Endodermal cell (in vitro differentiated cells): ENCODE data around the gene TMC7. TPM values are rescaled to one million over a fixed set of nuclear protein-coding genes. Genes with fewer than 3 reads are reported as not detected.

Source experiments
- DNase-seq: peaks from one replicate; pipeline ENCODE4 v3.0.0-alpha.2; 2017
- H3K27ac ChIP-seq: 2 replicates; pipeline ENCODE4 v1.5.1; 2013; ENCODE audit warnings: mild to moderate bottlenecking, low read depth, low read length, moderate library complexity
- H3K27me3 ChIP-seq: 2 replicates; pipeline ENCODE4 v1.6.1; 2013; ENCODE audit warnings: mild to moderate bottlenecking, low read length, moderate library complexity; ENCODE audit not compliant: insufficient read depth, control insufficient read depth, poor library complexity, severe bottlenecking
- H3K36me3 ChIP-seq: 2 replicates; pipeline ENCODE4 v1.7.0; 2013; ENCODE audit warnings: mild to moderate bottlenecking, low read length, moderate library complexity; ENCODE audit not compliant: control insufficient read depth, insufficient read depth
- H3K4me1 ChIP-seq: one replicate; pipeline ENCODE4 v1.7.0; 2013; ENCODE audit warnings: low read length; ENCODE audit not compliant: control insufficient read depth, insufficient read depth
- H3K4me3 ChIP-seq: 2 replicates; pipeline ENCODE4 v1.5.1; 2013; ENCODE audit warnings: mild to moderate bottlenecking, low read length, moderate library complexity
- H3K9ac ChIP-seq: 2 replicates; pipeline ENCODE4 v1.6.1; 2013; ENCODE audit warnings: mild to moderate bottlenecking, low read length, moderate library complexity; ENCODE audit not compliant: poor library complexity, severe bottlenecking; ENCODE audit errors: extremely low read depth
- H3K9me3 ChIP-seq: 2 replicates; pipeline ENCODE4 v1.6.1; 2013; ENCODE audit warnings: mild to moderate bottlenecking, low read length, moderate library complexity; ENCODE audit not compliant: control insufficient read depth
- H3K27ac Mint-ChIP-seq: 2 replicates; pipeline ENCODE4 v1.8.0; 2020; ENCODE audit warnings: mixed read lengths
- H3K27me3 Mint-ChIP-seq: 2 replicates; pipeline ENCODE4 v1.8.0; 2021; ENCODE audit warnings: mild to moderate bottlenecking, mixed read lengths; ENCODE audit not compliant: insufficient read depth
- H3K36me3 Mint-ChIP-seq: 2 replicates; pipeline ENCODE4 v1.8.0; 2020; ENCODE audit warnings: low read depth, mixed read lengths
- H3K4me1 Mint-ChIP-seq: 2 replicates; pipeline ENCODE4 v1.8.0; 2020; ENCODE audit warnings: mixed read lengths
- H3K4me3 Mint-ChIP-seq: 2 replicates; pipeline ENCODE4 v1.8.0; 2020; ENCODE audit warnings: mild to moderate bottlenecking, moderate library complexity, mixed read lengths
- H3K9me3 Mint-ChIP-seq: 2 replicates; pipeline ENCODE4 v1.8.0; 2020; ENCODE audit warnings: mild to moderate bottlenecking, mixed read lengths
- CTCF ChIP-seq: fragments of 200-600 bp; sonication (generic); conservative IDR thresholded peaks from 2 replicates; pipeline ENCODE4 v1.5.0; 2021; ENCODE audit warnings: antibody characterized with exemption, mild to moderate bottlenecking
- WGBS, 2 experiments: methylation state at CpG; one replicate each; pipeline versions ENCODE4 v1.1.5 to v1.1.7; 2013; ENCODE audit warnings: missing lambda C conversion rate in 2 of 2, mixed read lengths in 1 of 2; ENCODE audit not compliant: insufficient coverage in 1 of 2, insufficient read length in 1 of 2; 5-methylcytosine and 5-hydroxymethylcytosine counted together
- total RNA-seq, 2 donors: library from RNA; stranded (reverse); fragmentation: NEBNext Ultra II Directional in 1 of 2; extraction: Animal tissue kit (Norgen Biotek cat#: 25700) in 1 of 2; gene quantifications; 2 replicates in 1 of 2; 3 replicates in 1 of 2; pipeline ENCODE4 v1.2.1, GENCODE V29; 2021

The TMC7 gene
- total RNA-seq, 2 donors from 2014 or later = 14.9 to 16.6 TPM

GRCh38 chr16:18999045-18999393, 15.3 kb downstream of the TMC7 start:
- H3K4me3 Mint-ChIP-seq = no peak overlapping the region
- no peak for TF ChIP-seq CTCF
- Histone ChIP-seq H3K27ac (no peak overlapping the region), H3K36me3 (peaks cover 29% of the 10 kb centered on the region), H3K4me1 (no peaks in the 10 kb centered on the region), H3K27me3 (no peaks in the 10 kb centered on the region), H3K9me3 (peaks cover 7% of the 10 kb centered on the region), H3K4me3 (no peak overlapping the region), H3K9ac (no peak overlapping the region)
- 90 to 96% methylated on average over 1 to 4 of the region's 4 CpGs for WGBS, 2 experiments
- peaks cover 53% of the 10 kb centered on the region for H3K36me3 Mint-ChIP-seq
- H3K4me1 Mint-ChIP-seq = peaks cover under 1% of the 10 kb centered on the region
- H3K27ac Mint-ChIP-seq = peak overlapping the region; percentile 23
- peaks cover 8% of the 10 kb centered on the region for H3K9me3 Mint-ChIP-seq
- H3K27me3 Mint-ChIP-seq = no peaks in the 10 kb centered on the region
- DNase-seq = no peak

GRCh38 chr16:19001788-19002187, 18.1 kb downstream of the TMC7 start:
- no peak for DNase-seq
- Mint-ChIP-seq H3K27ac (no peak overlapping the region), H3K4me3 (no peak overlapping the region), H3K4me1 (peaks cover 14% of the 10 kb centered on the region), H3K36me3 (peaks cover 44% of the 10 kb centered on the region), H3K9me3 (peaks cover 7% of the 10 kb centered on the region), H3K27me3 (no peaks in the 10 kb centered on the region)
- Histone ChIP-seq H3K4me3 (no peak overlapping the region), H3K27me3 (no peaks in the 10 kb centered on the region), H3K9ac (no peak overlapping the region), H3K4me1 (no peaks in the 10 kb centered on the region), H3K9me3 (peaks cover 6% of the 10 kb centered on the region), H3K27ac (no peak overlapping the region), H3K36me3 (peaks cover 24% of the 10 kb centered on the region)
- no peak for TF ChIP-seq CTCF
- WGBS, 2 experiments = 90 to 92% methylated on average over 1 to 4 of the region's 4 CpGs

GRCh38 chr16:19003935-19004334, 20.2 kb downstream of the TMC7 start:
- peaks cover 6% of the 10 kb centered on the region for H3K9me3 ChIP-seq
- peaks cover 21% of the 10 kb centered on the region for H3K4me1 Mint-ChIP-seq
- TF ChIP-seq CTCF = no peak
- peaks cover 45% of the 10 kb centered on the region for H3K36me3 Mint-ChIP-seq
- H3K9ac ChIP-seq = no peak overlapping the region
- H3K27ac ChIP-seq = no peak overlapping the region
- no peak overlapping the region for H3K4me3 ChIP-seq
- peaks cover 7% of the 10 kb centered on the region for H3K4me1 ChIP-seq
- no peak for DNase-seq
- WGBS, 2 experiments = 71 to 85% methylated on average over 2 to 4 of the region's 4 CpGs
- H3K36me3 ChIP-seq = peaks cover 27% of the 10 kb centered on the region
- no peak overlapping the region for H3K4me3 Mint-ChIP-seq
- no peaks in the 10 kb centered on the region for H3K27me3 Mint-ChIP-seq
- H3K9me3 Mint-ChIP-seq = peaks cover 5% of the 10 kb centered on the region
- H3K27me3 ChIP-seq = no peaks in the 10 kb centered on the region
- peak overlapping the region; percentile 69 for H3K27ac Mint-ChIP-seq
